ENCODE results near the gene MDP1.

DNA sequence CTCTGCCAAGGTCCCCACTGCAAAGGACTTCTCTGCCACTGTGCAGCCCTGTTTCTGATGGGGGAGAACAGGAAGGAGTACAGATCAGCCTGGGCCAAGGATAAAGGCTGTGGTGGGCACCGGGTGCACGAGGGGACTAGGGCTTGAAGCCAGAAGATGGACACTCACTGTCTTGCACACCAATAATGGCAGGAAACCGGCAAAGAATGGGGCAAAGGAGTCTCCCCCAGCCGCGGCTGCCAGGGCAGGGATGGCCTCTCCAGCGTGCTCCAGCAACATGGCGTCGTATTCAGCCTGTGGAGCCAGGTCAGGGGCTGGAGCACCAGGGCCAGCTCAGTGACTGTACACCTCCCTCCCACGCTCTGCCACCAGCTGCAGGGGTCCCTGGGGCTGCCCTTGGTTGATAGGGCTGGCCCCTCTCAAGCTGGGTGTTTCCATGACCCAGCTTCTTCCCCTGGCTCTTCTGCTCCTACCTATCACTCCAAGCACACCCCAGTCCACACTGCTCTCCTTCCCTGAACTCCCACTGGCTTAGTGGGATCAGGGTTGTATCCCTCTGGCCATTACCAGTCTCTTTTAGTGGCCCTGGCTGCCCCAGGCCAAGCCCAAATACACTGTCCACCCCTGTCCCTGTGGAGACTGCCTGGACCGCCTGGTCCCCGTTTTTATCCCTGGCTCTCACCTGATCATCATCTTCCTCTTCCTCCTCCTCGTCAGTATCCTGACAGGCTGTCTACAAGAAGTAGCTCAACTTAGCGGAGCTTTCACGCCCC, 33.6 kb downstream of the MDP1 start:
- TF ChIP-seq NFRKB (IDR thresholded peaks at IDR 0.05) (no peak), TARDBP (IDR thresholded peaks at IDR 0.05) (no peak), ARNT (IDR thresholded peaks at IDR 0.05) (no peak), SUZ12 (IDR thresholded peaks at IDR 0.05) (no peak), BHLHE40 (IDR thresholded peaks at IDR 0.05; ENCODE audit: borderline replicate concordance) (no peak), SP1 (IDR thresholded peaks at IDR 0.05) (no peak), FOXK2 (IDR thresholded peaks at IDR 0.05) (no peak), HDGF (IDR thresholded peaks at IDR 0.05; ENCODE audit: borderline replicate concordance) (no peak), L3MBTL2 (conservative IDR thresholded peaks at IDR 0.05) (no peak), FOXM1 (IDR thresholded peaks at IDR 0.05; ENCODE audit: borderline replicate concordance) (no peak), ELF4 (IDR thresholded peaks at IDR 0.05) (no peak)

Measured in HEK293T (cell line).